22Rv1 (cell line): Measurements from ENCODE around the gene VPS13D.

Experiments
- ZFX ChIP-seq: fragments of 450-650 bp; IDR thresholded peaks from 2 replicates; pipeline ENCODE4 v1.6.1; 2017; ENCODE audit warnings: antibody characterized with exemption, borderline replicate concordance
- TF ChIP-seq, protein P1 (sequence below): fragments of 450-650 bp; IDR thresholded peaks from 2 replicates; pipeline ENCODE4 v1.5.1; 2017; ENCODE audit warnings: mild to moderate bottlenecking

DNA sequence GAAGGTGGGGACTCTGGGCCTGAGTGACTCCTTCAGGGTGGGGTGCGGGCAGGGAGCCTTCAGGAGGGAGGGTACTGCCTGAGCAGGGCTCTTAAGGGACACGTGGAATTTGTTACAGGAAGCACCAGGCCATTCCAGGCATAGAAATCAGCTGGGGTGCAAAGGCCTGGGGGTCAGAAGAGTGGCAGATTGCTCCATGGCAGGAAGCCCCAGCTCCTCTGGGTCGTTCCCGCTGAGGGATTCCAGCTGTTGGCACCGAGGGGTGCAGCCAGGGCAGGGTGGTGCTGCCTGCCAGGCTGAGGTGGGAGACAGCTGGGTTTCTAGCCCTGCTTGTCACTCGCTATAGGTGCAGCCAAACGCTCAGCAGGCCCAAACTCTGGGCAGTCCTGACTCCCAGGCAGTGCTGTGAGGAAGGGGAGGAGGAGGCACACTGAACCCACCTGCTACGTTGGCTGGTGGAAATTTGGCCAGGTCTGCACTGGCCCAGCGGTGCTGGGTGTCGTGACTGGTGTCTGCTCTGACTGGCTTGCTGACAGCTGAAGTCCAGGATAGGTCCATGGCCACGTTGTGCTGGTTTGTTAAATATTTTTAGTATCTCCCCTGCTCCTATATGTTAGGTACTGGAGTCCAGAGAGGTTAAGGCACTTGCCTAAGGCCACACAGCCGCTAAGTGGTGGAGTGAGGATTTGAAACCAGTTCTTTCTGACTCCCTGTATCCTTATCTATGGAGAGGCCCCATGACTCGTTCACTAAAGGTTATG is 43.7 kb upstream of the VPS13D start:
- TF ChIP-seq, protein P1, sequence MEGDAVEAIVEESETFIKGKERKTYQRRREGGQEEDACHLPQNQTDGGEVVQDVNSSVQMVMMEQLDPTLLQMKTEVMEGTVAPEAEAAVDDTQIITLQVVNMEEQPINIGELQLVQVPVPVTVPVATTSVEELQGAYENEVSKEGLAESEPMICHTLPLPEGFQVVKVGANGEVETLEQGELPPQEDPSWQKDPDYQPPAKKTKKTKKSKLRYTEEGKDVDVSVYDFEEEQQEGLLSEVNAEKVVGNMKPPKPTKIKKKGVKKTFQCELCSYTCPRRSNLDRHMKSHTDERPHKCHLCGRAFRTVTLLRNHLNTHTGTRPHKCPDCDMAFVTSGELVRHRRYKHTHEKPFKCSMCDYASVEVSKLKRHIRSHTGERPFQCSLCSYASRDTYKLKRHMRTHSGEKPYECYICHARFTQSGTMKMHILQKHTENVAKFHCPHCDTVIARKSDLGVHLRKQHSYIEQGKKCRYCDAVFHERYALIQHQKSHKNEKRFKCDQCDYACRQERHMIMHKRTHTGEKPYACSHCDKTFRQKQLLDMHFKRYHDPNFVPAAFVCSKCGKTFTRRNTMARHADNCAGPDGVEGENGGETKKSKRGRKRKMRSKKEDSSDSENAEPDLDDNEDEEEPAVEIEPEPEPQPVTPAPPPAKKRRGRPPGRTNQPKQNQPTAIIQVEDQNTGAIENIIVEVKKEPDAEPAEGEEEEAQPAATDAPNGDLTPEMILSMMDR: no peak
- TF ChIP-seq ZFX: no peak
